ENCODE results near the gene NQO2. TPM values are rescaled to one million over a fixed set of nuclear protein-coding genes. Genes with fewer than 3 reads are reported as not detected.

NQO2 gene
- polyA plus RNA-seq, 1 of the 3 experiments (the other 2 are of a cell fraction) = 19.2 TPM

DNA sequence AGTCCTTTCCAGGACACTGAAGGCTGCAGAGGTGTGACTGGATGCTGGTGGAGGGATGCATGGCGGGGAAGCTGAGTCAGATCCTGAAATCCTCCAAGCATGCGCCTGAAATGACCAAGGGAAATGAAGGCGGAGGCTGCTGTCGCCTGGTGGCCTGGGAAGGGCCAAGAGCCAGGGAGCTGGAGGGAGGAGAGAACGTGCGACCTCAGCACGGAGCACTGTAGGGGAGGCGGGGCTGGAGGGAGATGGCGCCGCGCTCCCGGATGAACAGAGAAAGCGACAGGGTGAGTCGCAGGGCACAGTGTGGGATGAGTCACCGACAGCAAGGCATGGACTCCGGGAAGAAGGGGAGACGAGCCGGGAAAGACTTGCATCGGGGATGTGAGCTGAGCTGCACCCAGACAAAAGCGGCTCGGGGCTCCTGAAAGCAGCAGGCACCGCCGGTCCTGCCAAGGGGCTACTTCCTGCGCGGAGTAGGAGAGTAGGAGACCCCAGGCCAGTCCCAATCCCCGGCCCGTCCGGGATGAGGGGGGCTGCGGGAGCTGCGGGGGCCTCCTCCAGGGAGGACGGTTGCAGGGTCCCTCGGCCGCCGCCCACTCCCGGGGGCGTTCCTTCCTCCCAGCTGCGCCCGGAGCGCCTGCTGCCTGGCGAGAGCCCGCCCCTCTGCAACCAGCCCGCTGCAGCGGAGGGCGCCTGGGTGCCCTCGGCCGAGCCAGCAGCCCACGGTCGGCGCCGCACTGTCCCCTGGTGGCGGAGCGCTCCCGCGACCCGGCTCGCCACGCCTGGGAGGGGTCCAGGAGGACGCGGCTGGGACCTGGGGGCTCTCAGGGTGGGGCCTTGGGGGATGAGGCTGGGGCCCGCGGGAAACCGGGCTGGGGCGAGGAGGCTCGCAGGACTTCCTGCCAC is 11.0 kb upstream of the NQO2 start (continued):
- TF ChIP-seq SMC3 (IDR thresholded peaks at IDR 0.05; ENCODE audit: low read depth, low read length) = peak; percentile 79
- peak; percentile 79 for TF ChIP-seq FOSL2 (IDR thresholded peaks at IDR 0.05; ENCODE audit: borderline replicate concordance, low read depth)
- peak; percentile 67 for TF ChIP-seq POLR2AphosphoS5 (IDR thresholded peaks at IDR 0.05; ENCODE audit: low read depth, low read length)
- no peak for TF ChIP-seq RCOR1 (IDR thresholded peaks at IDR 0.05; ENCODE audit: low read length)
- TF ChIP-seq GATA2 (CRISPR knock-in tag; IDR thresholded peaks at IDR 0.05) = peak; percentile 38; the same call in 1 of the 2 replicates
- TF ChIP-seq FOXM1 (IDR thresholded peaks at IDR 0.05; ENCODE audit: low read depth) = 0 out of 2 replicates have a peak, but pooled peaks have one; percentile 12
- peak; percentile 41 for TF ChIP-seq MXI1 (IDR thresholded peaks at IDR 0.05; ENCODE audit: low read depth, low read length)
- TF ChIP-seq JUND (IDR thresholded peaks at IDR 0.05) = peak; percentile 74
- TF ChIP-seq TEAD4 (IDR thresholded peaks at IDR 0.05; ENCODE audit: borderline replicate concordance, insufficient read depth) = no peak
- TF ChIP-seq TAF1 (IDR thresholded peaks at IDR 0.05; ENCODE audit: borderline replicate concordance, low read depth, low read length) = peak; percentile 66
- TF ChIP-seq RFX5 (IDR thresholded peaks at IDR 0.05; ENCODE audit: low read length) = peak; percentile 35
- TF ChIP-seq RAD21 (IDR thresholded peaks at IDR 0.05; ENCODE audit: low read length) = peak; percentile 76
- TF ChIP-seq, protein P1, sequence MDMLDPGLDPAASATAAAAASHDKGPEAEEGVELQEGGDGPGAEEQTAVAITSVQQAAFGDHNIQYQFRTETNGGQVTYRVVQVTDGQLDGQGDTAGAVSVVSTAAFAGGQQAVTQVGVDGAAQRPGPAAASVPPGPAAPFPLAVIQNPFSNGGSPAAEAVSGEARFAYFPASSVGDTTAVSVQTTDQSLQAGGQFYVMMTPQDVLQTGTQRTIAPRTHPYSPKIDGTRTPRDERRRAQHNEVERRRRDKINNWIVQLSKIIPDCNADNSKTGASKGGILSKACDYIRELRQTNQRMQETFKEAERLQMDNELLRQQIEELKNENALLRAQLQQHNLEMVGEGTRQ (IDR thresholded peaks at IDR 0.05; ENCODE audit: borderline replicate concordance, low read depth, low read length) = no peak

GRCh38 chr6:2989332-2990247 is 10.1 kb upstream of the NQO2 start:
- peak overlapping the region; percentile 98 for H3K9ac ChIP-seq
- no peaks in the 10 kb centered on the region for H4K20me1 ChIP-seq (ENCODE audit: insufficient read depth)
- H3K9me2 ChIP-seq = no peaks in the 10 kb centered on the region
- 0 out of 2 replicates have a peak overlapping the region, but pooled peaks have one; percentile 56 for H2AFZ ChIP-seq (ENCODE audit: low read depth)
- peaks cover 29% of the 10 kb centered on the region for H3F3A ChIP-seq (replicated peaks; ENCODE audit: insufficient read depth)
- peak; percentile 73 for DNase-seq
- no peaks in the 10 kb centered on the region for H3K27me3 ChIP-seq (ENCODE audit: insufficient read depth)
- H3K9me3 ChIP-seq = no peaks in the 10 kb centered on the region
- ChIA-PET POLR2A (interaction anchor here (0.9 to 4.5 kb wide), 17 partner anchors 8 to 242 kb away, joined by 3 to 38 read pairs (median 4); partner anchors contain the start of genes NQO2, RIPK1, SERPINB1 and SERPINB6), CTCF (interaction anchor here (0.9 to 5.1 kb wide), 29 partner anchors 10 to 221 kb away, joined by 3 to 88 read pairs (median 5); partner anchors contain the start of genes SERPINB1 and SERPINB6)
- 2% methylated on average over 22 of the region's 22 CpGs for WGBS (ENCODE audit: low lambda C conversion rate)
- H3K4me2 ChIP-seq = peak overlapping the region; percentile 90
- no peaks in the 10 kb centered on the region for H3K36me3 ChIP-seq (replicated peaks in 1 of 2; ENCODE audit: control insufficient read depth in 1 of 2, insufficient read depth in 2 of 2, low read length in 1 of 2)
- H3K4me1 ChIP-seq (ENCODE audit: control insufficient read depth in 1 of 2, insufficient read depth in 2 of 2, low read depth in 1 of 2, low read length in 1 of 2) = peaks cover 18 to 19% of the 10 kb centered on the region in 2 experiments
- peaks cover 5% of the 10 kb centered on the region; the same call in 1 of the 2 replicates for H3K79me2 ChIP-seq (ENCODE audit: insufficient read depth)
- peak overlapping the region; percentile 66 to 81 for H3K4me3 ChIP-seq (ENCODE audit: low read depth in 2 of 2, low read length in 1 of 2)
- H3K27ac ChIP-seq (ENCODE audit: low read depth in 2 of 2, low read length in 1 of 2) = peak overlapping the region; percentile 98 to 99
- no peak for TF ChIP-seq RAD21 (IDR thresholded peaks at IDR 0.05; ENCODE audit: low read length)
- TF ChIP-seq, protein P1 (IDR thresholded peaks at IDR 0.05; ENCODE audit: borderline replicate concordance, low read depth, low read length) = no peak
- TF ChIP-seq POLR2AphosphoS5 (IDR thresholded peaks at IDR 0.05; ENCODE audit: low read depth, low read length) = peak; percentile 94
- no peak for TF ChIP-seq IRF3 (IDR thresholded peaks at IDR 0.05; ENCODE audit: low read depth, low read length)
- TF ChIP-seq FOXJ3 (CRISPR knock-in tag; IDR thresholded peaks at IDR 0.05) = no peak
- TF ChIP-seq MEF2A (IDR thresholded peaks at IDR 0.05; ENCODE audit: borderline replicate concordance, low read depth) = no peak
- TF ChIP-seq, protein P2, sequence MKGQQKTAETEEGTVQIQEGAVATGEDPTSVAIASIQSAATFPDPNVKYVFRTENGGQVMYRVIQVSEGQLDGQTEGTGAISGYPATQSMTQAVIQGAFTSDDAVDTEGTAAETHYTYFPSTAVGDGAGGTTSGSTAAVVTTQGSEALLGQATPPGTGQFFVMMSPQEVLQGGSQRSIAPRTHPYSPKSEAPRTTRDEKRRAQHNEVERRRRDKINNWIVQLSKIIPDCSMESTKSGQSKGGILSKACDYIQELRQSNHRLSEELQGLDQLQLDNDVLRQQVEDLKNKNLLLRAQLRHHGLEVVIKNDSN (IDR thresholded peaks at IDR 0.05; ENCODE audit: borderline replicate concordance, low read depth) = no peak
- no peak for TF ChIP-seq FOXM1 (IDR thresholded peaks at IDR 0.05; ENCODE audit: low read depth)
- peak in 1 of 2 experiments; percentile 19; a peak in 1 of 4 replicates for TF ChIP-seq EP300 (IDR thresholded peaks at IDR 0.05; ENCODE audit: borderline replicate concordance in 1 of 2, low read depth in 1 of 2, low read length in 1 of 2)
- TF ChIP-seq FOSL2 (IDR thresholded peaks at IDR 0.05; ENCODE audit: borderline replicate concordance, low read depth) = no peak
- no peak for TF ChIP-seq GATA2 (CRISPR knock-in tag; IDR thresholded peaks at IDR 0.05)
- no peak for TF ChIP-seq TCF12 (IDR thresholded peaks at IDR 0.05)
- TF ChIP-seq MXI1 (IDR thresholded peaks at IDR 0.05; ENCODE audit: low read depth, low read length) = peak; percentile 97
- TF ChIP-seq RFX5 (IDR thresholded peaks at IDR 0.05; ENCODE audit: low read length) = peak; percentile 12; the same call in 1 of the 2 replicates
- TF ChIP-seq SIN3A (IDR thresholded peaks at IDR 0.05; ENCODE audit: borderline replicate concordance, low read depth, low read length) = 0 out of 2 replicates have a peak, but pooled peaks have one; percentile 47
- TF ChIP-seq TAF1 (IDR thresholded peaks at IDR 0.05; ENCODE audit: borderline replicate concordance, low read depth, low read length) = peak; percentile 98
